ENCODE data around the gene PRPF6.
"Not testable (repeated sequence)": the region's sequence is repeated elsewhere in the genome, so short reads cannot be mapped to it uniquely, and the experiment has no call there.

Gene PRPF6

DNA sequence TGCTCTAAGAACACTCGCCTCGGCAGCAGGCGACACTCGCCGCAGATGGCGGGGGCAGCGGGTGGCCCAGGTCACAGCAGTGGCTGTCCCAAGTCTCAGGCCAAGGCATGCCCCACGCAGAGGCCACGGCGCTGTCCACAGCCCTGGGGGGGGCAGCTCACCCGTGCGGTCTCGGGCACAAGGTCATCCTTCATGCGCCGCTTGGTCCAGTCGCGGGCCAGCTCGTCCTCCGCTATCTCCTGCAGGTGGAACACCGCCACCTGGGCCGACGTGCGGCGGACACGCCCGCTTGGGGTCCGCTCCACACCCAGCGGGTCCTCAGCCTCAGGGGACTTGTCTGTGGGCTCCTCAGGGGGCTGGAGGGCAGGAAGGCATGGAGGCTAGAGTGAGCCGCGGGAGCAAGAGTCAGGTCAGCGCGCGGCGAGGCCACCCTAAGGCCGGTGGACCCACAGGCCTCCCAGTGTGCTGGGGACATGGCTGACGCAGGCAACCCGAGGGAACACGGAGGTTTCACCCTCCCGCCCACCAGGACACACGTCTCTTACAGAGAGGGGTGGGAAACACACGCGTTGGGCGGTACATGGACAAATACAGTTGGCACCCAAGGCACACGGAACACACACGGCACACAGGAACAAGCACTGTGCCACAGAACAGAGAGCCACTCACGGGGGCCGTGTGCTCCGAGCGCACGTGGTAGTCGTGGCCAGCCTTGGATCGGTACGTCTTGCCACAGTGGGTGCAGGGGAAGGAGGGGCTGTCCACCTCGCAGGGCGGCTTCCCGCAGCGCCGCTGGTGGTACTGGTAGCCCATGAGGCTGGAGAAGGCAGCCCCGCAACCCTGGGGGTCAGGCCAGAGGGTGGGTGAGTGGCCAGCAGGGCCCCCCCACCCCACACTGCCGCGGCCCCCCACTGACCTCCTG is 18.2 kb upstream of the PRPF6 start:
- DNase-seq = no peak

DNA sequence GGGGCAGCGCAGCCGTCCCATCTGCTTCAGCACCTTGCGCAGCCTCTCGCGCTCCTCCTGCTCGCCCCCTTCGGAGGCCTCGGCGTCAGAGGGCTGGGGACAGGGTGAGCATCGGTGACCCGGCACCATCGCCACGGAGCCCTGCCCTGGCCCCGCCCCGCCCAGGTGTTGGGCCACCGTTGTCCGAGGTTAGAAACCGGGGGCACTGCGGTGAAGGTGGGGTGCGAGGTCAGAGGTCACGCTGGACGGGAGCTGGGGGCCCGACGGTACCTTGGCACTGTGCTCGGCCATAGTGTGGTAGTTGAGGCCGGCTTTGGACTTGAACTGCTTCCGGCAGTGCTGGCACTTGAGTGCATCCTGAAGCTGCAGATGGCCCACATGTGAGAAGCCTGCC is 17.6 kb upstream of the PRPF6 start:
- DNase-seq = no peak

DNA sequence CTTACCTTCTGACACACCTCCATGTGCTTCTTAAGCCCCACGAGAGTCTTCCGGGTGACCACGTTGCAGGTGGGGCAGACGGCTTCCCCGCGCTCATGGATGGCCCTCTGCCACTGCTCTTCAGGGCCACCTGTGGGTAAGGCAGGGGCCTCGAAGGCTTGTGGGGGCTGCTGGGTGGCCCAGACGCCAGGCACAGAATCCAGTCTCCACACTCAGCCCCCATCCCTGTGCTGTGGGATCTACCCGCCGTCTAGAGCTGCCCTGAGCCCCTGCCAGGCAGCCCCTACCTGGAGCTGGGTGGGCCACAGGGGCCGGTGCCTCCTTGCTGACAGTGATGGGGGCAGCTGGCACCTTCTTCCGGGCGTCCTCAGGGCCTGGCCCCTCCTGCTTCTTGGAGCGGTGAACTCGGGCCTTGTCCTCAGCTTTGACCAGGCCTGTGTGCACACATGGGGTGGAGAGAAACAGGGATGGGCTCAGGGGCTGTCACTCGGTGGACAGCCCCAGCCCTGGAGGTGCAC is 17.1 kb upstream of the PRPF6 start:
- DNase-seq = no peak

GRCh38 chr20:63964412-63964811 is 16.5 kb upstream of the PRPF6 start:
- no peak for DNase-seq

DNA sequence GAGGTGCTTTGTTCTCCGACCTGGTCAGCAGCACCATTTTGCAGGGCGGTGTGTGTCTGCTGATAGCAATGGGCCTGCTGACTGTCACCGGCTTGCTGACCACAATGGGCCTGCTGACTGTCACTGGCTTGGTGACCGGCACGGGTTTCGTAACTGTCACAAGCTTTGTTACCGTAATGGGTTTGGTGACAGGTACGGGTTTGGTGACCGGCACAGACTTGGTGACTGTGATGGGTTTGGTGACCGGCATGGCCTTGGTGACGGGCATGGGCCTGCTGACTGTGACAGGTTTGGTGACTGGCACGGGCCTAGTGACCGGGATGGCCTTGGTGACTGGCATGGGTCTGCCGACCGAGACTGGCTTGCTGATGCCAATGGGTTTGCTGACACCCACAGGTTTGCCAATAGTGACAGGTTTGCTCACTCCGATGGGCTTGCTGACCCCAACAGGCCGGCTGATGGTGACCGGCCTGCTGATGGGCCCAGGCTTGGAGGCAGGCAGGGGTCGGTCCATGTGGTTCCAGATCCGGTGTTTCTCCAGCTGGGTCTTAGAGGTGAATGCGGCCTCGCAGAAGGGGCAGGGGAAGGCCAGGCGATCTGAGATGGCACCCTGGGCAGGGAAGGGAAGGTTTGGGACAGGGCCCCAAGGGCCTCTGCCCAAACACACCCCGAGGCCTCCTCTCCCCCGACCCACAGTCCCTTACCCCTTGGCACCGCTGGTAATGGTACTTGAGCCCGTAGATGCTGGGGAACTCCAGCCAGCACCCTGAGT is 14.6 kb upstream of the PRPF6 start:
- no peak for DNase-seq

DNA sequence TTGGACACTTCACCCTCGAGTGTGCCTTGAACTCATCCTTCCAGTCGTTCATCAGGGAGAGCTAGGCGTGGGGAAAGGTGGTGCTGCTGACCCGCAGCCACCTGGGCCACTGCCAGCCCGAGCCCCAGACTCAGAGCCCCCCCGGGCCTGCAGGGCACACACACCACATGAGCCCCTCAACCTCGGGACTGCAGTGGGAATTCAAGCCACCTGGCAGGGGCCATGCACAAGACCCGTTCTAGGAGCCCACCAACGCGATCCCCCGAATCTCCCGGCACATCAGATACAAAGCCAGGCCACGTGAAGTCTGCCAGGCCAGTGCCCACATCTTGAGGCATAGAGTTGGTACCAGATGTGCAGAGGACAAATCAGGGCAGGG is 14.0 kb upstream of the PRPF6 start:
- DNase-seq = no peak

DNA sequence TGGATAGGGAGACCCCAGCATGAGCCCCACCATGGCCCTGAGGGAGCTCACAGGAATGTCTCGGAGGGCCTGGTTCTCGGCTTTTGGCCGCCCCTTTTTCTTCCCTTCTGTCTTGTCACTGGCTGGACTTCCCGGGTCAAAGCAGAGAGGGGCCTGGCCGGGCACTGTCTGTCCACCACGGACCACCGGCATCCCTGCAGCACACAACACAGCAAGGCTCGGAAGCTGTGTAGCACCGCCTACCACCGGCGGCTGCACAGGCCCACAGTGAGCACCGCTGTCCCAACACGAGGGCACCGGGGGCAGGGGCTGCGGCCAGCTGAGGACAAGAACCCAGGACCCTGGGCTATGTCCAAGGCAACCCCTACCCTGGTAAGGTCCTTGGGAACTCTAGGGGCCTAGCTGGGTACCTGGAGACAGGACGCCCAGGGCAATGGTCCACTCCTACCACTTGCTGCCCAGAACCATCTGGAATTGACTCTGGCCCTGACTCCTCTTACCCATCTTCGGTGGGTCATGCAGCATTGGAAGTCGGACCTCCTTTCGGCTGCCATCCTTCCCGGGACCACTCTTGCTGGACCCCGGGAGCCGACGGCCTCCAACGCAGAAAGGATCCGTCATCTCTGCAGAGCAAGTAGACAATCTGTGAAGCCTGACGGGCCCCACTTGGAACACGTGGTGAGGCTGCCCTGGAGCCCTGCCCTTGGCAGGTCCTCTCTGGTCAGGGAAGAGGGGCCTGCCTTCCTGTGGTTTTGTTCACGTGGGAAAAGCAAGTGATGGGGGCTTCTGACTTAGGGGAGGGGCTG is 13.4 kb upstream of the PRPF6 start:
- no peak for DNase-seq

DNA sequence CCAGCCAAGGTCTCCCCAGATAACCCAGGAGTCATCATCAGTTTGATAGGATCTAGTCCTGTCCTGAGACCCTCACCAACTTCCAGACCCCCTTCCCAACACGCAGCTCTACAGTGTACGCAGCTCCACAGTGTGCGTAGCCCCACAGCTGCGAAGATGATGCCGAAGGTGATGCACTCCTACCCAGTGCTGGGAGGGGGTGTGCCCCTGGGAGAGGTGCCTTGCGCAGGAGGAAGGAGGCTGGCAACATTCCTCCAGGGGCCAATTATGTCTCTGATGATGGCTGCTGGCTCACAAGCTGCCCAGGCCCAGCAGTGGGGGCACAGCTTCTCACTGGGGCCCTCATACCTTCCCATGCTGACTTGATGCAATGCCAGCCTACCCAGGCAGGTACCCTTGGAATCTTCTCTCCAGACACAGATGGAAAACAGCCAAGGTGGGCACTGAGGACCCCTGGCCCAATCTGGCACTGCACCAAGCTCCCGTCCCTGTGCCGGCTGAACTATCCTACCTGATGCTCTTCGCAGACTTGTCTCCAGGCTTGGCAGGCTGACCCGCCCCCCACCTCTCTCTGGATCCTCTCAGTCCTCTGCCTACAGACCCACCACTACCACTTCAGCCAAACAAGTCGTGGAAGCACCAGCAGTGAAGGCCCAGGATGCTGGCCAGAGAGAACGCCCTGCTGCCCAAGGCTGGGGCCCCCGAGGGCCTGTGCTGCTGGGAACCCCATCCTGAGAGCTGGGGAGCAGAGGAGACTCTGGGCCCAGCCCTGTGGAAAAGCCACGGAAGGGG is 12.6 kb upstream of the PRPF6 start:
- no peak for DNase-seq

- DNase-seq = peak; percentile 61
Measured at GRCh38 chr20:63968928-63969760, 11.8 kb upstream of the PRPF6 start.

DNA sequence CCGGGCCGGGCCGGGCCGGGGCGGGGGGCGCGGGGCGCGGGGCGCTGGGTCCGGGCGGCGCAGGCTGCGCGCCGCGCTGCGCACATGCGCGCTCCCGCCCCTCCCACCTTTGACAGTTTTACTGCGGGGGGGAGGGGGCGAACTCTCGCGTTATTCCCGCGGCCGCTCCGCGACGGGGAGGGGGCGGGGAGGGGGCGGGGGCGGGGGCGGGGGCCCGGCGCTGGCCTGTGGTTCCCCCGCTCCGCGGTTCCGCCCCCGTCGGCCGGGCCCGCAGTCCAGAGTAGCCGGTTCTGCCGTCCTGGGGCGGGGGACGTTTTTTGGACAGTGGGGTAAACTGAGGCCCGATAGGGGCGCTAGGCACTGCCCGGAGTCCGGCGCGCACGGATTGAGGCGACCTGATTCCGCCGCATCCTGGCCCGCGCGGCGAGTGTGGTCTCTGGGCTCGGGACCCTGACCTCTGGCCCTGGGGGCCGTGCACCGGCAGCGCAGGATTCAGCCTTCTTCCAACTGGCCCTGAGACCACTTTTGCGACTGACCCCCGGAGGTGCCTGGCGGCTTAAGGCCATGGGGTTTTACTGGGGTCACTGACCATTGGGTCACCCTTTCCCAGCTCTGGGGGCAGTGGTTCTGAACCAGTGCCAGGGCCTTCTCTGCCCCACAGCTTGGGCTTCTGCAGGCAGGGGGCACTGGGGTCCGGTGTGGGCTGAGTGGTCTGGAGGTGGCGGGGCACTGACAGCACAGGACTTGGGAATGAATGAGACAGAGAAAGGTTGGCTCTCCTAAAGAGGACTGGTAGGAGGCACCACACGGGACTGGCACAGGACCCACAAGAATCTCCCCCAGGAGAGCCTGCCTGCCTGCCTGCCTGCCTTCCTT is 10.9 kb upstream of the PRPF6 start, which contains the start of gene ZNF512B:
Gene ZNF512B, minus strand, starts transcription at position 93 of the 876 bp plus-strand sequence. CDS start 1,980 bp downstream, outside the sequence.
- DNase-seq = peak; percentile 86

DNA sequence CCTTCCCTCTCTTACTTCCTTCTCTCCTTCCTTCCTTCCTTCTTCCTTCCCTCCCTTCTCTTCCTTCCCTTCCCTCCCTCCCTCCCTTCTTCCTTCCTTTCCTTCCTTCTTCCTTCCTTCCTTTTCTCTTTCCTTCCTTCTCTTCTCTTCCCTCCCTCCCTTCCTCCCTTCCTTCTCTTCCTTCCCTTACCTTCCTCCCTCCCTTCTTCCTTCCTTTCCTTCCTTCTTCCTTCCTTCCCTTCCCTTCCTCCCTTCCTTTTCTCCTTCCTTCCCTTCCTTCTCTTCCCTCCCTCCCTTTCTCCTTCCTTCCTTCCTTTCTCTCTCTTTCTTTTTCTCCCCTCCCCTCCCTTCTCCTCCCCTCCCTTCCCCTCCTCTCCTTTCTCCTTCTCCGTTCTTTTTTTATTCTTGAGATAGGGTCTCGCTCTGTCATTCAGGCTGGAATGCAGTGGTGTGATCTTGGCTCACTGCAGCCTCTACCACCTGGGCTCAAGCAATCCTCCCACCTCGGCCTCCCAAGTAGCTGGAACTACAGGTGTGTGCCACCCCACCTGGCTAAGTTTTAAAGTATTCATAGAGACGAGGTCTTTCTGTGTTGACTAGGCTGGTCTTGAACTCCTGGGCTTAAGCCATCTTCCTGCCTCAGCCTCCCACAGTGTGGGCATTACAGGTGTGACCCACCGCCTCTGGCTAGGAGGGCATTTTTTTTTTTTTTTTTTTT is 10.1 kb upstream of the PRPF6 start:
- DNase-seq = no peak

DNA sequence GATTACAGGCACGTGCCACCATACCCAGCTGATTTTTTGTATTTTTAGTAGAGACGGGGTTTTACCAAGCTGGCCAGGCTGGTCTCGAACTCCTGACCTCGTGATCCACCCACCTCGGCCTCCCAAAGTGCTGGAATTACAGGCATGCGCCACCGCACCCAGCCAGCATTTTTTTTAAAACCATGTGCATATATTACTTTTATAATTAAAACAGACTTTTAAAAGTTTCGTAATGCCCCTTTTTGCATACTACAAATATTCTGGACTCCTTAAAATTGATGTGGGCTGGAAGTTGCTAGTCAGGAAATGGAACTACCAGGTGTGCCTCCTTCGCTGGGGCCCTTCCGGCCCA is 9.0 kb upstream of the PRPF6 start:
- DNase-seq = not testable (repeated sequence)

GRCh38 chr20:63972312-63973159 is 8.4 kb upstream of the PRPF6 start:
- no peak for DNase-seq

- no peak for DNase-seq
Measured at GRCh38 chr20:63973160-63973479, 7.8 kb upstream of the PRPF6 start.

GRCh38 chr20:63973636-63974401 is 7.1 kb upstream of the PRPF6 start:
- DNase-seq = peak; percentile 72

DNA sequence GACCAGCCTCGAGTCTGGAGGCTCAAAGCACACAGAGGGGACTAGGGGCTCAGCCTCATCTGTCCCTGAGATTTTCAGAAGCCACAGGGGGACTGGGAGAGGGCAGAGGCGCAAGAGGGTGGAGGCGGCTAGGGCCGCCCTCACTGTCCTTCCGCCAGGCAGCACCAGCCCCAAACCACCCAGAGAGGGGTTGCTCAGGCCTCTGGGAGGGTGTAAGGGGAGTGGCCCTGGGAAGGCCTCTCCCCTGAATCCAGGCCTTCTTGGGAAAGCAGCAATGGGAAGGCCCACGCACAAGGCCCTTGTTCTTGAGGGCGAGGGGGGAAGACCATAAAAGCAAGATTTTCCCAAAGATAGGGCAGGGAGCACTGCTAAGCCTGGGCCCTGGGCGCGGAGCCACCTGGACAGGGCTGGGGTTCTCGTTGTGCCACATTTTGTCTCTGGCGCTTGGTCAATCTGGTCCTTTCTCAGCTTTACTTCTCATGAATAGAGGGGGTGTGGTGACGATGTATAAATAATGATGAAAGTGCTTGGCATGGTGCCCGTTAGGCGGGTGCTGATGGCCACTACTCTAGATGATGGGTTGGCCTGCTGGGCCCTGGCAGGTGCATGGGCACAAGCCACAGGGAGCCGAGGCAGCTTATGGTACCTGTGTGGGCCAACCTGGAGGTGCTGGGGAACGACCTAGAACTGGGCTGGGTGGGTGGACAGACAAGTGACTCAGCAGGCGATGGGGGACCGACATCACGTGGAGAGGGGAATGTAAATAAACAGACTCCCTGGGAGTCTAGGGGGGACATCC is 6.3 kb upstream of the PRPF6 start:
- peak; percentile 95 for DNase-seq

- not testable (repeated sequence) for DNase-seq
Measured at GRCh38 chr20:63976511-63976910, 4.4 kb upstream of the PRPF6 start.

All from NCI-H69 (cell line).